Erythroblast (primary cell): Measurements from ENCODE around the gene THSD8.

Experiments
- GATA1 ChIP-seq: IDR thresholded peaks from 2 replicates; pipeline ENCODE4 v1.6.1; 2011; ENCODE audit warnings: low read depth, mild to moderate bottlenecking, control low read depth, low read length, moderate library complexity
- POLR2A ChIP-seq: IDR thresholded peaks from 2 replicates; pipeline ENCODE4 v1.6.1; 2011; ENCODE audit warnings: mild to moderate bottlenecking, low read length

DNA sequence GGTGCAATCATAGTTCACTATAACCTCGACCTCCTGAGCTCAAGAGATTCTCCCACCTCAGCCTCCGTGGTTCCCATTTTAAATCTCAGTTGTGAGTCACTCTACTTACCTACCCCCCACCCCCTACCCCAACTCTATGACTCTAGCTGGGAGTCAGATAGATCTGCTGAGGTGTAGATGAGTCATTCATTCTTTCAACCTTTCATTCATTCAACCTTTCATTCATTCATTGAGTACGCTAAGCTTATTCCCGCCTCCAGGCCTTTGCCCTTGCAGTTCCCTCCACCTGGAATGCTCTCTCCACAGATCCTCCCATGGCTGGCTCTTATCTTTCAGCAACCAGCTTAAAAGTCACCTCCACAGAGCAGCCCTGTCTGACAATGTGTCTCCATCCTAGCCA, 35.4 kb downstream of the THSD8 start:
- TF ChIP-seq POLR2A, result no peak
- no peak for TF ChIP-seq GATA1
